ENCODE data around the gene MRPL20.

MRPL20 gene

DNA sequence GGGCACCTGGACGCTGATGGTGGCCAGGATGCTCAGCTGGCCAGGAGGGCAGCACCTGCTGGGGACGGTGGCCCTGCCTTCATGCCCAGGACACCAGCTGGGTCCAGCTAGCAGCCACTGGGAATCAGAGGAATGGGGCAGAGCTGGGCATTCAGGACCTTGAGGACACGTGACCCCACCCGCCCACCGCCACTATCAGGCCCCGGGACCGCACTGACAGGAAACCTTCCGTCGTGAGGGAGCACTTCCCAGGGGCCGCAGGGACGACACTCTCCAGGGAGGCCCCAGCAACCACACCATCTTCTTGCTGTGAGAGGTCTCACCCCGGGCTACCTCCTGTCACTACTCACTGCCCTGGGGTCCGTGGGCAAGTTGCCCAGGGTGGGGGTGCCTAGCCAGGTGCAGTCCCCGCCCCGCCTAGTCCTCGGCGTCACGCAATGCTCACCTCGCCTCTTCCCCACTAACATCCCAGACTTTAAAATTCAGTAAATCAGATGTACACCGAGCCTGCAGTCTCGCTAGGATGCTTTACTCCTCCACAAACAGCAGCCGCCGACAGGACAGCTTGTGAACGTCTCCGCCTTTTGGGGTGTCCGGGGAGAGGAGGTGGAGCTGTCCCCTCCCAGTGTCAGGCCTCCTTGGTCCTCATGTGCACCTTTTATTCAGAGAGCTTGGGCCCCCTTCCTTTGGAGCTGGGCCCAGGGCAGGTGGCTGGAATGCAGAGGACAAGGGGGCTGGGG lies 33.3 kb upstream of the MRPL20 start:
- DNase-seq (ENCODE audit: low read depth, low spot score): no peak
- Histone ChIP-seq H3K4me1 (ENCODE audit: insufficient read depth, insufficient read length) (peaks cover 23% of the 10 kb centered on the region), H3K9me3 (ENCODE audit: insufficient read depth, low read length) (no peaks in the 10 kb centered on the region), H3K27me3 (ENCODE audit: insufficient read depth, insufficient read length) (peaks cover 14% of the 10 kb centered on the region), H3K4me3 (ENCODE audit: insufficient read length, low read depth) (no peak overlapping the region), H3K9ac (ENCODE audit: insufficient read length, low read depth) (no peak overlapping the region), H3K36me3 (ENCODE audit: insufficient read depth, insufficient read length, low read length) (no peaks in the 10 kb centered on the region)
- TF ChIP-seq ZNF274 (IDR thresholded peaks at IDR 0.05; ENCODE audit: low read depth, low read length): no peak
- no peak for TF ChIP-seq YY1 (IDR thresholded peaks at IDR 0.05; ENCODE audit: insufficient read depth, insufficient read length)
- TF ChIP-seq SUZ12 (IDR thresholded peaks at IDR 0.05; ENCODE audit: extremely low read depth, insufficient read depth, insufficient read length): no peak

DNA sequence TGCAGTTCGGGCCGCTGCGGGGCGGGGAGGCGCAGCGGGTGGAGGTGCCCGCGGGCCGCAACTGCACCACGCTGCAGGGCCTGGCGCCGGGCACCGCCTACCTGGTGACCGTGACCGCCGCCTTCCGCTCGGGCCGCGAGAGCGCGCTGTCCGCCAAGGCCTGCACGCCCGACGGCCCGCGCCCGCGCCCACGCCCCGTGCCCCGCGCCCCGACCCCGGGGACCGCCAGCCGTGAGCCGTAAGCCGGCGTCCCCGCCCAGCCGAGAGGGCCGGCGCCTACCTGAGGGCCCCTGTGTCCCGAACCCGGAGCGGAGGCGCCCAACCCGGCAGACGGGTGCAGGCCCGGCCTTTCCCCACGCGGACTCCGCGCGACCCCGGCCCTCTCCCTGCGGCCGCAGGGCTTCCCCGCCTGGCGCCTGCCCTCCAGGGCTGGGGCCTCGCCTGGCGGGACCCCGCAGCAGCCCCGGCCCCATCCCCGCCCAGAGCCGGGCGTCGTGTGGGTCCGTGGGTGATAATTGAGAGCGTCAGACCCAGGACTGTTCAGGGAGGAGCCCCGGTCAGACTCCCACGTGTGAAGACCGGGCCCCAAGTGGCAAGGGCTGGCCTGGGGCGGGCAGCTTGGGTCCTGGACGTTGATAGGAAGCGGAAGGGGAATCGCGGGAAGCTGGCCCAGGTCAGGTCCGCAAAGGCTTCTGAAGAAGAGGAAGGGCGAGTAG lies 32.6 kb upstream of the MRPL20 start:
- Histone ChIP-seq H3K9me3 (ENCODE audit: insufficient read depth, low read length) (no peaks in the 10 kb centered on the region), H3K4me1 (ENCODE audit: insufficient read depth, insufficient read length) (peaks cover 29% of the 10 kb centered on the region), H3K4me3 (ENCODE audit: insufficient read length, low read depth) (no peak overlapping the region), H3K9ac (ENCODE audit: insufficient read length, low read depth) (no peak overlapping the region), H3K27me3 (ENCODE audit: insufficient read depth, insufficient read length) (peaks cover 20% of the 10 kb centered on the region), H3K36me3 (ENCODE audit: insufficient read depth, insufficient read length, low read length) (no peaks in the 10 kb centered on the region)
- no peak for TF ChIP-seq YY1 (IDR thresholded peaks at IDR 0.05; ENCODE audit: insufficient read depth, insufficient read length)
- no peak for TF ChIP-seq ZNF274 (IDR thresholded peaks at IDR 0.05; ENCODE audit: low read depth, low read length)
- TF ChIP-seq SUZ12 (IDR thresholded peaks at IDR 0.05; ENCODE audit: extremely low read depth, insufficient read depth, insufficient read length): no peak
- DNase-seq (ENCODE audit: low read depth, low spot score): no peak

DNA sequence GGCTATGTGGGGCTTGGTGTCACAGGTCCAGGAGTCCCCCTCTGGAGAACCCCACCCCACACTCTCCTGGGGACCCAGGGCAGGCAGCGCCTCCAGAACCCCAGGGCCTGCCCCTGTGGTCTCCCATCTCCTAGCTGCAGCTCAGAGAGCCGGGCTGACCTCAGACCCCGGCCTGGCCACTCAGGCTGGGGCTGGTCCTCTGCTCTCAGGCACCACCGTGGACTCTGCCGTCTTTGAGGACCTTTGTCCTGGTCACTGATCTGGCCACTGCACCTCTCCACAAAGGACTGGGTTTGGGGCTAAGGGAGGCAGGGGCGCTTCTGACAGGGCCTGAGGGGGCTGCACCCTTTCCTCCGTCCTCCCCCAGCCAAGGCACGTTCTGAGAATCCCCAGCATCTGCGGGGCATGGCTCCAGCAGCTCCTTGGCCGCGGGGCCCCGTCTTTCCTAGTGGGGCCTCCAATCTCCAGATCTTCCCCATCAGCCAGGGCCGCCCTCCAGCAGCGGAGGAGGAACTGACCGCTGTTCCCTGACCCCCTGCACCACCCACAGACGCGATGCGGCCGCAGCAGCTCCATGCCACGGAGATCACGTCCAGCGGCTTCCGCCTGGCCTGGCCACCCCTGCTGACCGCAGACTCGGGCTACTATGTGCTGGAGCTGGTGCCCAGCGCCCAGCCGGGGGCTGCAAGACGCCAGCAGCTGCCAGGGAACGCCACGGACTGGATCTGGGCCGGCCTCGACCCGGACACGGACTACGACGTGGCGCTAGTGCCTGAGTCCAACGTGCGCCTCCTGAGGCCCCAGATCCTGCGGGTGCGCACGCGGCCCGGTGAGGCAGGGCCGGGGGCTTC lies 31.7 kb upstream of the MRPL20 start:
- Histone ChIP-seq H3K4me3 (ENCODE audit: insufficient read length, low read depth) (no peak overlapping the region), H3K27me3 (ENCODE audit: insufficient read depth, insufficient read length) (peaks cover 23% of the 10 kb centered on the region), H3K36me3 (ENCODE audit: insufficient read depth, insufficient read length, low read length) (no peaks in the 10 kb centered on the region), H3K4me1 (ENCODE audit: insufficient read depth, insufficient read length) (peaks cover 34% of the 10 kb centered on the region), H3K9ac (ENCODE audit: insufficient read length, low read depth) (peak overlapping the region; percentile 61), H3K9me3 (ENCODE audit: insufficient read depth, low read length) (no peaks in the 10 kb centered on the region)
- no peak for DNase-seq (ENCODE audit: low read depth, low spot score)
- TF ChIP-seq SUZ12 (IDR thresholded peaks at IDR 0.05; ENCODE audit: extremely low read depth, insufficient read depth, insufficient read length) (no peak), ZNF274 (IDR thresholded peaks at IDR 0.05; ENCODE audit: low read depth, low read length) (no peak), YY1 (IDR thresholded peaks at IDR 0.05; ENCODE audit: insufficient read depth, insufficient read length) (no peak)

- Histone ChIP-seq H3K9me3 (ENCODE audit: insufficient read depth, low read length) (no peaks in the 10 kb centered on the region), H3K4me3 (ENCODE audit: insufficient read length, low read depth) (no peak overlapping the region), H3K36me3 (ENCODE audit: insufficient read depth, insufficient read length, low read length) (no peaks in the 10 kb centered on the region), H3K9ac (ENCODE audit: insufficient read length, low read depth) (peak overlapping the region; percentile 61), H3K4me1 (ENCODE audit: insufficient read depth, insufficient read length) (peaks cover 38% of the 10 kb centered on the region), H3K27me3 (ENCODE audit: insufficient read depth, insufficient read length) (peaks cover 23% of the 10 kb centered on the region)
- DNase-seq (ENCODE audit: low read depth, low spot score): no peak
- TF ChIP-seq YY1 (IDR thresholded peaks at IDR 0.05; ENCODE audit: insufficient read depth, insufficient read length) (no peak), ZNF274 (IDR thresholded peaks at IDR 0.05; ENCODE audit: low read depth, low read length) (no peak), SUZ12 (IDR thresholded peaks at IDR 0.05; ENCODE audit: extremely low read depth, insufficient read depth, insufficient read length) (no peak)
Observed at GRCh38 chr1:1437904-1438376, 30.8 kb upstream of the MRPL20 start.

- no peaks in the 10 kb centered on the region for H3K9me3 ChIP-seq (ENCODE audit: insufficient read depth, low read length)
- no peak for TF ChIP-seq YY1 (IDR thresholded peaks at IDR 0.05; ENCODE audit: insufficient read depth, insufficient read length)
- TF ChIP-seq ZNF274 (IDR thresholded peaks at IDR 0.05; ENCODE audit: low read depth, low read length): no peak
- TF ChIP-seq SUZ12 (IDR thresholded peaks at IDR 0.05; ENCODE audit: extremely low read depth, insufficient read depth, insufficient read length): no peak
- H3K9ac ChIP-seq (ENCODE audit: insufficient read length, low read depth): peak overlapping the region; percentile 61
- peaks cover 42% of the 10 kb centered on the region for H3K4me1 ChIP-seq (ENCODE audit: insufficient read depth, insufficient read length)
- no peak overlapping the region for H3K4me3 ChIP-seq (ENCODE audit: insufficient read length, low read depth)
- no peak for DNase-seq (ENCODE audit: low read depth, low spot score)
- peaks cover 23% of the 10 kb centered on the region for H3K27me3 ChIP-seq (ENCODE audit: insufficient read depth, insufficient read length)
- H3K36me3 ChIP-seq (ENCODE audit: insufficient read depth, insufficient read length, low read length): no peaks in the 10 kb centered on the region
Observed at GRCh38 chr1:1437033-1437903, 30.2 kb upstream of the MRPL20 start.

DNA sequence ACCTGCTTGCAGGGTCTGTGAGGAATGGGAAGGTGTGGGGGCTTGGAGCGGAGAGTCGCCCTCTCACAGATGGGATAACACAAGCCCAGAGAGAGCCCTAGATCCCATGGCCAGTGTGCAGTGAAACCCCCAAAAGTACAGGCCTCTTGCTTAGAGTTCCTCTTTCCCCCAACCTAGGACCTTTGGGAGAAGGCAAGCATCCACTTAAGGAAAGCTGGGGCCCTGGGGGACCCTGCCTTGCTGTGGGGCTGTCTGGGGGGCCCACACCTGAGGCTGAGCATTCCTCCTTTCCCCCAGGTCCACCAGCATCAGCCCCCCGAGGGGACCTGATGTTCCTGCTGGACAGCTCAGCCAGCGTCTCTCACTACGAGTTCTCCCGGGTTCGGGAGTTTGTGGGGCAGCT lies 29.5 kb upstream of the MRPL20 start:
- Histone ChIP-seq H3K9me3 (ENCODE audit: insufficient read depth, low read length) (no peaks in the 10 kb centered on the region), H3K27me3 (ENCODE audit: insufficient read depth, insufficient read length) (peaks cover 23% of the 10 kb centered on the region), H3K4me1 (ENCODE audit: insufficient read depth, insufficient read length) (peaks cover 43% of the 10 kb centered on the region), H3K9ac (ENCODE audit: insufficient read length, low read depth) (no peak overlapping the region), H3K4me3 (ENCODE audit: insufficient read length, low read depth) (peak overlapping the region; percentile 57), H3K36me3 (ENCODE audit: insufficient read depth, insufficient read length, low read length) (no peaks in the 10 kb centered on the region)
- TF ChIP-seq ZNF274 (IDR thresholded peaks at IDR 0.05; ENCODE audit: low read depth, low read length): no peak
- no peak for TF ChIP-seq YY1 (IDR thresholded peaks at IDR 0.05; ENCODE audit: insufficient read depth, insufficient read length)
- no peak for TF ChIP-seq SUZ12 (IDR thresholded peaks at IDR 0.05; ENCODE audit: extremely low read depth, insufficient read depth, insufficient read length)
- DNase-seq (ENCODE audit: low read depth, low spot score): no peak
